SK-N-SH (cell line): ENCODE measurements around the gene OPHN1. TPM values are rescaled to one million over a fixed set of nuclear protein-coding genes. Genes with fewer than 3 reads are reported as not detected.

Source experiments
- CTCF ChIA-PET: fragments of 300-600, 350-600 bp; formaldehyde crosslinking; extraction: SDS; loops from one replicate; lab custom pipeline; 2021; lab: Yijun Ruan, JAX
- POLR2A ChIA-PET: fragments of 350-600 bp; sonication (Branson Sonifier 250); formaldehyde crosslinking; extraction: SDS; loops from one replicate; lab custom pipeline; 2020; ENCODE audit warnings: antibody characterized with exemption, inconsistent platforms; lab: Yijun Ruan, JAX
- DNase-seq: peaks from one replicate; pipeline ENCODE4 v3.0.0; 2012
- H2AFZ ChIP-seq: fragments of 200-600 bp; sonication (generic); 2 replicates; pipeline ENCODE4 v1.8.1; 2016; ENCODE audit warnings: antibody characterized with exemption, mild to moderate bottlenecking, low read depth
- H3F3A ChIP-seq: fragments of 200-600 bp; sonication (generic); replicated peaks from 2 replicates; pipeline ENCODE3; 2016; ENCODE audit warnings: antibody characterized with exemption, mild to moderate bottlenecking; ENCODE audit not compliant: insufficient read depth
- H3K27ac ChIP-seq, 2 experiments: fragments of 200-500 bp in 1 of 2; fragments of 200-600 bp in 1 of 2; sonication (Bioruptor generic) in 1 of 2; sonication (generic), shearing (Covaris generic) in 1 of 2; 2 replicates each; pipeline versions ENCODE4 v1.5.1 to v1.6.1; 2014 to 2016; ENCODE audit warnings: low read depth in 2 of 2, inconsistent platforms in 1 of 2, low read length in 1 of 2, mild to moderate bottlenecking in 1 of 2, mixed read lengths in 1 of 2
- H3K27me3 ChIP-seq: fragments of 200-600 bp; sonication (generic), shearing (Covaris generic); 2 replicates; pipeline ENCODE4 v1.6.1; 2016; ENCODE audit warnings: mixed run types; ENCODE audit not compliant: insufficient read depth
- H3K36me3 ChIP-seq, 2 experiments: fragments of 200-500 bp in 1 of 2; fragments of 200-600 bp in 1 of 2; sonication (Bioruptor generic) in 1 of 2; sonication (generic) in 1 of 2; replicated peaks in 1 of 2; 2 replicates each; pipeline versions ENCODE3 to v1.5.1; 2014 to 2016; ENCODE audit warnings: low read length in 1 of 2, mild to moderate bottlenecking in 1 of 2; ENCODE audit not compliant: insufficient read depth in 2 of 2, control insufficient read depth in 1 of 2
- H3K4me1 ChIP-seq, 2 experiments: fragments of 200-500 bp in 1 of 2; fragments of 200-600 bp in 1 of 2; sonication (Bioruptor generic) in 1 of 2; sonication (generic), shearing (Covaris generic) in 1 of 2; 2 replicates each; pipeline versions ENCODE4 v1.5.1 to v1.6.1; 2014 to 2016; ENCODE audit warnings: low read depth in 1 of 2, low read length in 1 of 2, mixed run types in 1 of 2; ENCODE audit not compliant: insufficient read depth in 2 of 2, control insufficient read depth in 1 of 2
- H3K4me2 ChIP-seq: fragments of 200-600 bp; sonication (generic), shearing (Covaris generic); 2 replicates; pipeline ENCODE4 v1.6.1; 2017; ENCODE audit warnings: mixed run types
- H3K4me3 ChIP-seq, 2 experiments: fragments of 200-500 bp in 1 of 2; fragments of 200-600 bp in 1 of 2; sonication (Bioruptor generic) in 1 of 2; sonication (generic), shearing (Covaris generic) in 1 of 2; 2 replicates each; pipeline versions ENCODE4 v1.5.1 to v1.8.1; 2014 to 2016; ENCODE audit warnings: low read depth in 2 of 2, inconsistent platforms in 1 of 2, low read length in 1 of 2, mild to moderate bottlenecking in 1 of 2, mixed read lengths in 1 of 2, moderate library complexity in 1 of 2
- H3K79me2 ChIP-seq: fragments of 200-600 bp; sonication (generic); 2 replicates; pipeline ENCODE4 v1.8.1; 2017; ENCODE audit warnings: mild to moderate bottlenecking; ENCODE audit not compliant: insufficient read depth
- H3K9ac ChIP-seq: fragments of 200-600 bp; sonication (generic); 2 replicates; pipeline ENCODE4 v1.6.1; 2017; ENCODE audit warnings: mixed run types
- H3K9me2 ChIP-seq: fragments of 200-600 bp; sonication (generic); 2 replicates; pipeline ENCODE4 v1.6.1; 2017; ENCODE audit warnings: mixed run types
- H3K9me3 ChIP-seq: fragments of 200-600 bp; sonication (generic); 2 replicates; pipeline ENCODE4 v1.6.1; 2017; ENCODE audit warnings: mixed run types, mild to moderate bottlenecking, moderate library complexity
- H4K20me1 ChIP-seq: fragments of 200-600 bp; sonication (generic); 2 replicates; pipeline ENCODE4 v1.6.1; 2017; ENCODE audit warnings: mild to moderate bottlenecking, mixed run types; ENCODE audit not compliant: insufficient read depth
- CHD2 ChIP-seq: fragments of 150-350 bp; IDR thresholded peaks from 2 replicates; pipeline ENCODE4 v1.6.1; 2018; ENCODE audit warnings: low read length; ENCODE audit not compliant: partially characterized antibody
- ELF1 ChIP-seq: IDR thresholded peaks from 2 replicates; pipeline ENCODE4 v1.4.0; 2012
- FOXJ3 ChIP-seq: sonication (generic); formaldehyde crosslinking; IDR thresholded peaks from 2 replicates; pipeline ENCODE4 v1.5.1; 2020; ENCODE audit warnings: mild to moderate bottlenecking, missing genetic modification reagents
- FOXM1 ChIP-seq: IDR thresholded peaks from 2 replicates; pipeline ENCODE4 v1.4.0; 2012; ENCODE audit warnings: low read depth, mild to moderate bottlenecking
- GABPA ChIP-seq: IDR thresholded peaks from 2 replicates; pipeline ENCODE4 v1.4.0; 2012; ENCODE audit warnings: low read depth, mild to moderate bottlenecking
- IRF3 ChIP-seq: fragments of 150-350 bp; IDR thresholded peaks from 2 replicates; pipeline ENCODE4 v1.6.1; 2016; ENCODE audit warnings: mild to moderate bottlenecking, low read depth, low read length
- JUND ChIP-seq: IDR thresholded peaks from 2 replicates; pipeline ENCODE4 v1.4.0; 2012
- MXI1 ChIP-seq: IDR thresholded peaks from 2 replicates; pipeline ENCODE4 v1.6.1; 2012; ENCODE audit warnings: mild to moderate bottlenecking, low read depth, low read length, improper control_type of control experiment
- NFIC ChIP-seq: IDR thresholded peaks from 2 replicates; pipeline ENCODE4 v1.4.0; 2012; ENCODE audit warnings: borderline replicate concordance
- NRF1 ChIP-seq: IDR thresholded peaks from 2 replicates; pipeline ENCODE4 v1.6.1; 2012; ENCODE audit warnings: low read depth, mild to moderate bottlenecking, low read length
- POLR2AphosphoS5 ChIP-seq: IDR thresholded peaks from 2 replicates; pipeline ENCODE4 v1.6.1; 2012; ENCODE audit warnings: low read depth, low read length
- RAD21 ChIP-seq: IDR thresholded peaks from 2 replicates; pipeline ENCODE4 v1.6.1; 2012; ENCODE audit warnings: mild to moderate bottlenecking, low read length
- RFX5 ChIP-seq: IDR thresholded peaks from 2 replicates; pipeline ENCODE4 v1.6.1; 2012; ENCODE audit warnings: mild to moderate bottlenecking, improper control_type of control experiment, low read length
- SIN3A ChIP-seq: IDR thresholded peaks from 2 replicates; pipeline ENCODE4 v1.6.1; 2012; ENCODE audit warnings: low read depth, mild to moderate bottlenecking, low read length, moderate library complexity, borderline replicate concordance
- SMC3 ChIP-seq: IDR thresholded peaks from 2 replicates; pipeline ENCODE4 v1.6.1; 2012; ENCODE audit warnings: low read depth, low read length, improper control_type of control experiment
- TEAD4 ChIP-seq: IDR thresholded peaks from 2 replicates; pipeline ENCODE4 v1.4.0; 2012; ENCODE audit warnings: mild to moderate bottlenecking, borderline replicate concordance; ENCODE audit not compliant: insufficient read depth
- USF1 ChIP-seq: IDR thresholded peaks from 2 replicates; pipeline ENCODE4 v1.4.0; 2012; ENCODE audit warnings: low read depth, borderline replicate concordance
- WGBS: methylation state at CpG from one replicate; pipeline ENCODE4 v1.1.6; 2017; ENCODE audit warnings: low lambda C conversion rate; 5-methylcytosine and 5-hydroxymethylcytosine counted together
- polyA plus RNA-seq, 3 experiments: library from polyadenylated mRNA; depleted of rRNA; stranded (reverse); fragments of >200 nt; gene quantifications; 2 replicates each; pipeline ENCODE4 v1.2.3, GENCODE V29; 2012
- TF ChIP-seq, protein P1 (sequence below): IDR thresholded peaks from 2 replicates; pipeline ENCODE4 v1.4.0; 2012; ENCODE audit warnings: low read depth, borderline replicate concordance
- TF ChIP-seq, protein P2 (sequence below): IDR thresholded peaks from 2 replicates; pipeline ENCODE4 v1.4.0; 2012; ENCODE audit warnings: low read depth

The OPHN1 gene
- polyA plus RNA-seq, 1 of the 3 experiments (the other 2 are of a cell fraction): 1.7 TPM

DNA sequence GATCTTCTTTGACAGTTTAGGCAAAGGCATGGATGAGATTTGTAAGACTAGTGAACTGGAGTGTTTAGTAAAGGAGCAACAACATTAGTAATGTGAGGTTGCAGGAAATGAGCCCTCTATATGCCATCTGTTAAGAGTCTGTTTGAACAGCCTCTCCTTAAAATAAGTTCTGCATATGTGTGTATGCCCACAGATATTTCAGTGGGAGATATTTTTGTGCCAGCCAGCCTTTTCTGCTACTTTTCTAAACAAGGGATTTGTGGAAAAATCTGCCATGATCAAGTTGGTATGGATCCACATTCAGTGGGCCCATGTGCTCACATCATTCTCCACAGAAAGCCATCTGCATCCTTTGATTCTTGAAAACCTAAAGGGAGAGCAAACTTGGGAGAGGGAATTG, 237.7 kb downstream of the OPHN1 start:
- Histone ChIP-seq H3K9ac (no peak overlapping the region), H3K4me3 (no peak overlapping the region), H3K4me2 (no peak overlapping the region), H3F3A (no peaks in the 10 kb centered on the region), H3K9me3 (no peaks in the 10 kb centered on the region), H3K27ac (no peak overlapping the region), H3K9me2 (no peaks in the 10 kb centered on the region), H3K36me3 (no peaks in the 10 kb centered on the region), H3K4me1 (no peaks in the 10 kb centered on the region), H3K79me2 (no peaks in the 10 kb centered on the region), H2AFZ (no peak overlapping the region), H3K27me3 (no peaks in the 10 kb centered on the region), H4K20me1 (no peaks in the 10 kb centered on the region)
- TF ChIP-seq RAD21 (no peak), JUND (no peak), ELF1 (no peak), IRF3 (no peak), FOXM1 (no peak), FOXJ3 (no peak), RFX5 (no peak), MXI1 (no peak), NRF1 (no peak), TEAD4 (no peak), SIN3A (no peak), CHD2 (no peak), POLR2AphosphoS5 (no peak)
- TF ChIP-seq, protein P1, sequence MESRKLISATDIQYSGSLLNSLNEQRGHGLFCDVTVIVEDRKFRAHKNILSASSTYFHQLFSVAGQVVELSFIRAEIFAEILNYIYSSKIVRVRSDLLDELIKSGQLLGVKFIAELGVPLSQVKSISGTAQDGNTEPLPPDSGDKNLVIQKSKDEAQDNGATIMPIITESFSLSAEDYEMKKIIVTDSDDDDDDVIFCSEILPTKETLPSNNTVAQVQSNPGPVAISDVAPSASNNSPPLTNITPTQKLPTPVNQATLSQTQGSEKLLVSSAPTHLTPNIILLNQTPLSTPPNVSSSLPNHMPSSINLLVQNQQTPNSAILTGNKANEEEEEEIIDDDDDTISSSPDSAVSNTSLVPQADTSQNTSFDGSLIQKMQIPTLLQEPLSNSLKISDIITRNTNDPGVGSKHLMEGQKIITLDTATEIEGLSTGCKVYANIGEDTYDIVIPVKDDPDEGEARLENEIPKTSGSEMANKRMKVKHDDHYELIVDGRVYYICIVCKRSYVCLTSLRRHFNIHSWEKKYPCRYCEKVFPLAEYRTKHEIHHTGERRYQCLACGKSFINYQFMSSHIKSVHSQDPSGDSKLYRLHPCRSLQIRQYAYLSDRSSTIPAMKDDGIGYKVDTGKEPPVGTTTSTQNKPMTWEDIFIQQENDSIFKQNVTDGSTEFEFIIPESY: no peak
- POLR2A ChIA-PET: no interaction called here
- no peak for DNase-seq
- CTCF ChIA-PET: interaction anchor here (0.7 to 4.6 kb wide), 4 partner anchors 12 to 515 kb away, joined by 3 to 40 read pairs (median 3); no protein-coding TSS in a partner anchor

DNA sequence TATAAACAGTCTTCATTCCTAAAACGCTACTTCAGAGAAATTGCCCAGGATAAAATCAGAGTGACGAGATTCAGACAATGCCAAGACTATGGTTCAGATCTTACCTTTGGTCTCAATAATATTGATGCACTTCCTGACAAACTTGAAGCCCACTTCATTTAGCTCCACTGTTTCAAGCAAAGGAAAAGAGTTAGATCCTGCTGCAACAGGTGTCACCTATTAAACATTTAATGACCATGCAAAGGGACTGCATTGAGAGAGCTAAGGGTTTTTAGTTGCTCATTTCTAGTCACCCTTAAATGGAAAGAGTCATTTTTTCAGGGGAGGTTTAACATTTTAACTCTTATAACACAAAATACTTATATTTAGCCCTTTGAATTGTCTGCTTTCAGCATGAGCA, 239.5 kb downstream of the OPHN1 start:
- ChIA-PET POLR2A (no interaction called here), CTCF (interaction anchor here (0.9 to 4.6 kb wide), 5 partner anchors 10 to 517 kb away, joined by 3 to 40 read pairs (median 7); no protein-coding TSS in a partner anchor)
- 32% methylated on average over 2 of the region's 2 CpGs for WGBS
- TF ChIP-seq, protein P1: no peak
- no peak for TF ChIP-seq FOXM1
- no peak for TF ChIP-seq POLR2AphosphoS5
- no peak for TF ChIP-seq NFIC
- TF ChIP-seq USF1: no peak
- TF ChIP-seq SMC3: no peak
- TF ChIP-seq, protein P2, sequence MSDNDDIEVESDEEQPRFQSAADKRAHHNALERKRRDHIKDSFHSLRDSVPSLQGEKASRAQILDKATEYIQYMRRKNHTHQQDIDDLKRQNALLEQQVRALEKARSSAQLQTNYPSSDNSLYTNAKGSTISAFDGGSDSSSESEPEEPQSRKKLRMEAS: no peak
- TF ChIP-seq SIN3A: no peak
- TF ChIP-seq CHD2: no peak
- no peak for TF ChIP-seq FOXJ3
- TF ChIP-seq GABPA: no peak

More for the DNA sequence above, 239.5 kb downstream of the OPHN1 start:
- no peak overlapping the region for H3K4me3 ChIP-seq
- no peak overlapping the region for H3K4me2 ChIP-seq
- no peaks in the 10 kb centered on the region for H3F3A ChIP-seq
- DNase-seq: no peak
- no peak overlapping the region for H3K27ac ChIP-seq
- no peaks in the 10 kb centered on the region for H3K9me3 ChIP-seq
- no peaks in the 10 kb centered on the region for H4K20me1 ChIP-seq
- no peaks in the 10 kb centered on the region for H3K27me3 ChIP-seq
- no peaks in the 10 kb centered on the region for H3K36me3 ChIP-seq
- H2AFZ ChIP-seq: no peak overlapping the region
- no peaks in the 10 kb centered on the region for H3K9me2 ChIP-seq
- H3K4me1 ChIP-seq: no peaks in the 10 kb centered on the region
- H3K79me2 ChIP-seq: no peaks in the 10 kb centered on the region
- no peak overlapping the region for H3K9ac ChIP-seq
